ENCODE data around the gene POFUT2.

- TF ChIP-seq GATA2 (IDR thresholded peaks at IDR 0.05; ENCODE audit: low read depth, low read length) (no peak), GATA3 (IDR thresholded peaks at IDR 0.05; ENCODE audit: low read depth, low read length) (no peak)
Measured at GRCh38 chr21:45254460-45254930, 33.2 kb downstream of the POFUT2 start.
